WTC11 (cell line): Measurements from ENCODE around the gene PIK3C2B. TPM values are rescaled to one million over a fixed set of nuclear protein-coding genes. Genes with fewer than 3 reads are reported as not detected.

ENCODE experiments used
- ATAC-seq: fragments of 200-7000 bp; cut with Tn5 transposase; 2 replicates; pipeline ENCODE4 v1.10.0; 2021; ENCODE audit warnings: mild to moderate bottlenecking, moderate library complexity
- CTCF ChIA-PET: fragments of 300-600 bp; sonication (Branson Sonifier 250); formaldehyde crosslinking; loops from one replicate; lab custom pipeline; 2021; ENCODE audit warnings: antibody characterized with exemption; lab: Charles Lee
- POLR2A ChIA-PET: fragments of 350-600 bp; sonication (Branson Sonifier 250); formaldehyde crosslinking; loops from one replicate; lab custom pipeline; 2021; ENCODE audit warnings: antibody characterized with exemption; lab: Charles Lee
- DNase-seq: peaks from one replicate; pipeline ENCODE4 v3.0.0; 2021; ENCODE audit warnings: low spot score
- H3K27ac Mint-ChIP-seq: 2 replicates; pipeline ENCODE4 v1.8.0; 2021; ENCODE audit warnings: mixed read lengths
- H3K27me3 Mint-ChIP-seq: 2 replicates; pipeline ENCODE4 v1.8.0; 2021; ENCODE audit warnings: low read depth, mild to moderate bottlenecking, moderate library complexity, mixed read lengths
- H3K36me3 Mint-ChIP-seq: 2 replicates; pipeline ENCODE4 v1.8.0; 2021; ENCODE audit warnings: mixed read lengths
- H3K4me1 Mint-ChIP-seq: 2 replicates; pipeline ENCODE4 v1.8.0; 2022; ENCODE audit warnings: mixed read lengths
- H3K4me3 Mint-ChIP-seq: 2 replicates; pipeline ENCODE4 v1.8.0; 2021; ENCODE audit warnings: mild to moderate bottlenecking, moderate library complexity, mixed read lengths
- H3K9me3 Mint-ChIP-seq: 2 replicates; pipeline ENCODE4 v1.8.0; 2021; ENCODE audit warnings: mixed read lengths
- ATF3 ChIP-seq: sonication (generic); formaldehyde crosslinking; conservative IDR thresholded peaks from 2 replicates; pipeline ENCODE4 v1.8.1; 2022; ENCODE audit warnings: mild to moderate bottlenecking, missing genetic modification reagents
- ATF6 ChIP-seq: sonication (generic); formaldehyde crosslinking; IDR thresholded peaks from 2 replicates; pipeline ENCODE4 v1.8.1; 2023; ENCODE audit warnings: mild to moderate bottlenecking, missing genetic modification reagents
- CBFB ChIP-seq: sonication (generic); formaldehyde crosslinking; IDR thresholded peaks from 2 replicates; pipeline ENCODE4 v1.8.1; 2022; ENCODE audit warnings: mild to moderate bottlenecking, low read depth, missing genetic modification reagents
- CREB1 ChIP-seq: sonication (generic); formaldehyde crosslinking; IDR thresholded peaks from 2 replicates; pipeline ENCODE4 v1.8.0; 2023; ENCODE audit warnings: mild to moderate bottlenecking, missing genetic modification reagents
- E2F4 ChIP-seq: sonication (generic); formaldehyde crosslinking; IDR thresholded peaks from 2 replicates; pipeline ENCODE4 v1.8.1; 2022; ENCODE audit warnings: low read depth, mild to moderate bottlenecking, moderate library complexity, missing genetic modification reagents, borderline replicate concordance
- ESRRA ChIP-seq: sonication (generic); formaldehyde crosslinking; IDR thresholded peaks from 2 replicates; pipeline ENCODE4 v1.8.1; 2022; ENCODE audit warnings: mild to moderate bottlenecking, missing genetic modification reagents, borderline replicate concordance
- GTF2I ChIP-seq: fragments of 250-450 bp; sonication (Bioruptor Pico); conservative IDR thresholded peaks from 2 replicates; pipeline ENCODE4 v1.4.0; 2021; ENCODE audit warnings: mild to moderate bottlenecking
- MAX ChIP-seq: sonication (generic); formaldehyde crosslinking; IDR thresholded peaks from 2 replicates; pipeline ENCODE4 v1.8.0; 2022; ENCODE audit warnings: mild to moderate bottlenecking, missing genetic modification reagents
- OVOL2 ChIP-seq: fragments of 250-450 bp; sonication (Bioruptor Pico); IDR thresholded peaks from 2 replicates; pipeline ENCODE4 v1.9.0; 2021; ENCODE audit warnings: mild to moderate bottlenecking, borderline replicate concordance
- RORB ChIP-seq: fragments of 250-450 bp; sonication (Bioruptor Pico); IDR thresholded peaks from 2 replicates; pipeline ENCODE4 v1.9.0; 2021; ENCODE audit warnings: mild to moderate bottlenecking
- ZBTB21 ChIP-seq: sonication (generic); formaldehyde crosslinking; IDR thresholded peaks from 2 replicates; pipeline ENCODE4 v1.8.1; 2023; ENCODE audit warnings: mild to moderate bottlenecking, missing genetic modification reagents, borderline replicate concordance
- ZNF317 ChIP-seq: sonication (generic); formaldehyde crosslinking; IDR thresholded peaks from 2 replicates; pipeline ENCODE4 v1.8.1; 2023; ENCODE audit warnings: low read depth, mild to moderate bottlenecking, moderate library complexity, missing genetic modification reagents, borderline replicate concordance
- ZNF416 ChIP-seq: fragments of 250-450 bp; sonication (Bioruptor Pico); IDR thresholded peaks from 2 replicates; pipeline ENCODE4 v1.9.0; 2021; ENCODE audit warnings: mild to moderate bottlenecking, inconsistent platforms
- ZNF512 ChIP-seq: sonication (generic); formaldehyde crosslinking; IDR thresholded peaks from 2 replicates; pipeline ENCODE4 v1.8.1; 2022; ENCODE audit warnings: missing genetic modification reagents, borderline replicate concordance
- ZSCAN18 ChIP-seq: fragments of 250-450 bp; sonication (Bioruptor Pico); IDR thresholded peaks from 2 replicates; pipeline ENCODE4 v2.1.2; 2022; ENCODE audit warnings: mild to moderate bottlenecking, moderate library complexity
- total RNA-seq: library from RNA; stranded (reverse); gene quantifications from 3 replicates; pipeline ENCODE4 v1.2.3, GENCODE V29; 2021
- TF ChIP-seq, protein P1 (sequence below): fragments of 250-450 bp; sonication (Bioruptor Pico); IDR thresholded peaks from 2 replicates; pipeline ENCODE4 v1.9.0; 2021; ENCODE audit warnings: mild to moderate bottlenecking
- TF ChIP-seq, protein P2 (sequence below): sonication (generic); formaldehyde crosslinking; IDR thresholded peaks from 2 replicates; pipeline ENCODE4 v1.8.1; 2023; ENCODE audit warnings: mild to moderate bottlenecking, missing genetic modification reagents, moderate library complexity

The PIK3C2B gene
- total RNA-seq, 1 experiment from 2014 or later, result 27.7 TPM

DNA sequence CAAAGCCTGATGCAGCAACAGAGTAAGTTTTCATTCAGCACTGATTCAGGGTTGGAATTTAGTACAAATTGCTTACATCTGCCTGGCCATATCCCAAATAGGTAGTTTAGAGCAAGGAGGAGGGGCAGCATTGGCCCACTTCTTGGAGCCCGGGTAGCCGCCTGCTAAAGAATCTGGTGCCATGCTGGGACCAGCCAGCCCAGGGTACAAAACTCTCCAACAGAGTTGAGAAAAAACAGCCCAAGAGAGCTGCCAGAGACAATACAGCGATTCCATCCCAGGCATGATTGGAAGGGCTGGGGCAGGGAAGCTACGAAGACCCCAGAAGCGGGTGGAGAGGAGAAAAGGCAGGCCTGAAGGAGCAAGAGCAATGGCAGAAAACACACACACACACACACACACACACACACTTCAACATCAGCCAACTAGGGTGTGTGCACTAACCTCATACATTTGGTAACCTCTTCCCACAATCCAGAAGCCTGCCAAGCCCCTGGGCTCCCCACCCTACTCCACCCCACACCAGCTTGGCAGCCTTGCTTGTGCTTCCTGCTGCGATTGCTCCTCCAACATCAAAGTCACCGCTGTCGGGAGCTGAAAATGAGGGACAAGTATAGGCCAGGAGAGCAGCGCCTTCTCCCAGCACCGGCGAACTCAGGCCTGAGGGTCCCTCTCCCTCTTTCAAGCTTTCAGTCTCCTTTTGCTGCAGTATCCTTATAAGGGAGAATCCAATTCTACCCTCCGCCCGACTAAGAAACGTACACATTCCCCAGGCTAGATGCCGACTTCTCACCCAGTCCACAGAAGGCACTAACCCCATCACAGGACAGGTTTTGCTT, 1.2 kb downstream of the PIK3C2B start (continued):
- TF ChIP-seq ATF6 (CRISPR knock-in tag) (no peak), RORB (CRISPR knock-in tag) (no peak), ESRRA (no peak), ZNF416 (CRISPR knock-in tag) (no peak), E2F4 (CRISPR knock-in tag) (no peak), GTF2I (CRISPR knock-in tag) (no peak), CBFB (CRISPR knock-in tag) (no peak), MAX (CRISPR knock-in tag) (no peak), ZBTB21 (CRISPR knock-in tag) (no peak)
- TF ChIP-seq, protein P1, sequence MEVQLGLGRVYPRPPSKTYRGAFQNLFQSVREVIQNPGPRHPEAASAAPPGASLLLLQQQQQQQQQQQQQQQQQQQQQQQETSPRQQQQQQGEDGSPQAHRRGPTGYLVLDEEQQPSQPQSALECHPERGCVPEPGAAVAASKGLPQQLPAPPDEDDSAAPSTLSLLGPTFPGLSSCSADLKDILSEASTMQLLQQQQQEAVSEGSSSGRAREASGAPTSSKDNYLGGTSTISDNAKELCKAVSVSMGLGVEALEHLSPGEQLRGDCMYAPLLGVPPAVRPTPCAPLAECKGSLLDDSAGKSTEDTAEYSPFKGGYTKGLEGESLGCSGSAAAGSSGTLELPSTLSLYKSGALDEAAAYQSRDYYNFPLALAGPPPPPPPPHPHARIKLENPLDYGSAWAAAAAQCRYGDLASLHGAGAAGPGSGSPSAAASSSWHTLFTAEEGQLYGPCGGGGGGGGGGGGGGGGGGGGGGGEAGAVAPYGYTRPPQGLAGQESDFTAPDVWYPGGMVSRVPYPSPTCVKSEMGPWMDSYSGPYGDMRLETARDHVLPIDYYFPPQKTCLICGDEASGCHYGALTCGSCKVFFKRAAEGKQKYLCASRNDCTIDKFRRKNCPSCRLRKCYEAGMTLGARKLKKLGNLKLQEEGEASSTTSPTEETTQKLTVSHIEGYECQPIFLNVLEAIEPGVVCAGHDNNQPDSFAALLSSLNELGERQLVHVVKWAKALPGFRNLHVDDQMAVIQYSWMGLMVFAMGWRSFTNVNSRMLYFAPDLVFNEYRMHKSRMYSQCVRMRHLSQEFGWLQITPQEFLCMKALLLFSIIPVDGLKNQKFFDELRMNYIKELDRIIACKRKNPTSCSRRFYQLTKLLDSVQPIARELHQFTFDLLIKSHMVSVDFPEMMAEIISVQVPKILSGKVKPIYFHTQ, result no peak
- TF ChIP-seq, protein P2, sequence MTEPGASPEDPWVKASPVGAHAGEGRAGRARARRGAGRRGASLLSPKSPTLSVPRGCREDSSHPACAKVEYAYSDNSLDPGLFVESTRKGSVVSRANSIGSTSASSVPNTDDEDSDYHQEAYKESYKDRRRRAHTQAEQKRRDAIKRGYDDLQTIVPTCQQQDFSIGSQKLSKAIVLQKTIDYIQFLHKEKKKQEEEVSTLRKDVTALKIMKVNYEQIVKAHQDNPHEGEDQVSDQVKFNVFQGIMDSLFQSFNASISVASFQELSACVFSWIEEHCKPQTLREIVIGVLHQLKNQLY (CRISPR knock-in tag), result no peak

- Mint-ChIP-seq H3K4me1 (peaks cover 28% of the 10 kb centered on the region), H3K9me3 (no peaks in the 10 kb centered on the region), H3K4me3 (no peak overlapping the region), H3K27ac (no peak overlapping the region), H3K36me3 (no peaks in the 10 kb centered on the region), H3K27me3 (peaks cover 5% of the 10 kb centered on the region; the same call in 1 of the 2 replicates)
- TF ChIP-seq OVOL2 (CRISPR knock-in tag) (no peak), ATF3 (CRISPR knock-in tag) (no peak), ZBTB21 (CRISPR knock-in tag) (no peak), CREB1 (no peak), ZNF317 (CRISPR knock-in tag) (no peak), ZNF512 (CRISPR knock-in tag) (no peak), ZSCAN18 (CRISPR knock-in tag) (no peak)
- ATAC-seq, result no peak
- no peak for DNase-seq
- ChIA-PET CTCF (interaction anchor here (4.2 to 19.5 kb wide), 3 partner anchors 11 to 93 kb away, joined by 20 to 906 read pairs (median 55); no protein-coding TSS in a partner anchor), POLR2A (interaction anchor here (1.1 to 1.5 kb wide), 2 partner anchors 10 to 24 kb away, joined by 3 to 7 read pairs; partner anchors contain the start of gene MDM4)
Measured at GRCh38 chr1:204491655-204492054, 3.0 kb downstream of the PIK3C2B start.
